Jurkat, Clone E6-1 (cell line): Measurements from ENCODE around the gene SRGAP2C. TPM values are rescaled to one million over a fixed set of nuclear protein-coding genes. Genes with fewer than 3 reads are reported as not detected.
A peak's percentile ranks its signal among the peaks of the same experiment; 100 is the strongest.
"Not testable (repeated sequence)": the region's sequence is repeated elsewhere in the genome, so short reads cannot be mapped to it uniquely, and the experiment has no call there.

Source experiments
- DNase-seq: peaks from one replicate; pipeline ENCODE4 v3.0.0-alpha.2; 2011; ENCODE audit warnings: low read depth, low spot score
- H3K4me3 ChIP-seq: 2 replicates; pipeline ENCODE4 v1.5.1; 2011; ENCODE audit warnings: mild to moderate bottlenecking, low read length, control low read depth, moderate library complexity
- polyA plus RNA-seq: library from polyadenylated mRNA; unstranded; fragments of >200 nt; gene quantifications from one replicate; pipeline ENCODE4 v1.2.1, GENCODE V29; 2012; ENCODE audit warnings: missing spikeins; ENCODE audit not compliant: insufficient read length, insufficient read depth

The SRGAP2C gene
- polyA plus RNA-seq = 3.3 TPM

GRCh38 chr1:121184290-121185127 lies at the start of gene SRGAP2C, which contains the start of gene FAM72B:
Gene SRGAP2C, plus strand, starts transcription at chr1:121184975. Its CDS starts 2,472 bp downstream, at chr1:121187447.
Gene FAM72B, minus strand, starts transcription at chr1:121184340. Its CDS starts 851 bp downstream, at chr1:121183489.
- DNase-seq = peak; percentile 98
- H3K4me3 ChIP-seq = peak within 1 kb of the TSS; percentile 50

DNA sequence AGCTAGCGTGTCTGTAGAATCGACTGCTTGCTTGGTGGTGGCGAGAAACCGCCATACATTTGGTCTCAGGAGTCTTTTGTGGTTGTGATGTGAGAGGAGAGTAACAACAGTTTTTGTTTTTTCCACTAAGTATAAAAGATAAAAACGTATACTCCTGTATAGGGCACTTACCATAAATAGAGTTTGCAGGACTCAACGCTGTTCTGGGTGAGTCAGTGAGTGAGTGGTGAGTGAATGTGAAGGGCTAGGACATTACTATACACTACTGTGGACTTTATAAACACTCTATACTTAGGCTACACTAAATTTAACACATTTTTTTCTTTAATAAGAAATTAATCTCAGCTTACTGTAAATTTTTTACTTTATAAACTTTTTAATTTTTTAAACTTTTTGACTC lies 44.4 kb upstream of the SRGAP2C start:
- H3K4me3 ChIP-seq, DNase-seq: not testable (repeated sequence)

DNA sequence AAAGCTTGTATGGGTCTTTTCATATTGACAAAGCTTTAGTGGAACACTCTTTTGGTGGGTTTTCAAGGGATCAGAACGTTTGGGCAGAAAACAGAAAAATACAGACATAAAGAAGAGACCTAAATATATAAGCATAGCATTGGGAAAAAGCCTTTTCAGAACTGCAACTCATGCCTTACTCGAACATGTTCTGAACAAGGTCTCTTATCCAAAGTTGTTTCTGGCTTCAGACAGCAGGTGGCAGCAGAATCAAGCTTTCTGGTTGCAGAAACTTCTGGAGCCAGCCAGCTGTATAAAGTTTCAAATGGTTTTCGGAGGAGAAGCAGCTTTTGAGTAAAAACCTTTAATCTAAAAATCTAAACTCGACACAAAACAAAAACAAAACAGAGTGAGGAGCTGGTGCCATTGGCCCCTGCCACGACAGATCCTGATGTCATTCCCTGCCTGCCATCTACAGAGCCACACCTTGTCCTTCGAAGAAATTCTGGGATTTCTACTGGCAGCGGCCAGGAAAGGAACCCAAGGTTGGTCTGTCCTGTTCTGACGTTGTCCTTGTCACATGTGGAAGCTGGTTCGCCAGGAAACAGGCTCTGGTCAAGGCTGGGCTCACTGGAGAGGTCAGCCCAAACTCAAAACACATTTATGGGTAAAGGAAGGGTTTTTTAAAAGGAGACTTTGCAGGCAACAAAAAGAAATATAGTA lies 36.1 kb upstream of the SRGAP2C start:
- DNase-seq, H3K4me3 ChIP-seq: not testable (repeated sequence)

GRCh38 chr1:121151294-121151693 lies 33.5 kb upstream of the SRGAP2C start:
- DNase-seq = not testable (repeated sequence)

GRCh38 chr1:121152788-121153187 lies 32.0 kb upstream of the SRGAP2C start:
- H3K4me3 ChIP-seq, DNase-seq: not testable (repeated sequence)

More at GRCh38 chr1:121151294-121151693, 33.5 kb upstream of the SRGAP2C start:
- H3K4me3 ChIP-seq = not testable (repeated sequence)

DNA sequence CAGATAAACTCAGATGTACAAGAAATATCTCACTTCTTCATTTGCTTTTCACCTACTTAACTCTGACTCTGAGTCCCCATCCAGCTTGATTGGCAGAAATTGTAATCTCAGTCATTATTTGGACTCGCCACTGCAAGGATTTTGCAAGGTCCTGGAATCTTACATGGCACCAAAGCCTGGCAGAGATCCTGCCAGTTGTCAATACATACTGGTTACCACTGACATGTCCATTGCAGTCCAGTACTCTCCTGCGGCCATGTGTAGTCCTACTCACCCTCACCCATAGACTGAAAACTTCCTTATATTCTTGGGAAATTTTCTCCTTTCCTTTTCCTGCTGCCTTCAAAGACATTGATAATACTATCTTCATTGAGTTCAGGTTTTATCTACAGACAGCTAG lies 30.0 kb upstream of the SRGAP2C start:
- H3K4me3 ChIP-seq, DNase-seq: not testable (repeated sequence)

DNA sequence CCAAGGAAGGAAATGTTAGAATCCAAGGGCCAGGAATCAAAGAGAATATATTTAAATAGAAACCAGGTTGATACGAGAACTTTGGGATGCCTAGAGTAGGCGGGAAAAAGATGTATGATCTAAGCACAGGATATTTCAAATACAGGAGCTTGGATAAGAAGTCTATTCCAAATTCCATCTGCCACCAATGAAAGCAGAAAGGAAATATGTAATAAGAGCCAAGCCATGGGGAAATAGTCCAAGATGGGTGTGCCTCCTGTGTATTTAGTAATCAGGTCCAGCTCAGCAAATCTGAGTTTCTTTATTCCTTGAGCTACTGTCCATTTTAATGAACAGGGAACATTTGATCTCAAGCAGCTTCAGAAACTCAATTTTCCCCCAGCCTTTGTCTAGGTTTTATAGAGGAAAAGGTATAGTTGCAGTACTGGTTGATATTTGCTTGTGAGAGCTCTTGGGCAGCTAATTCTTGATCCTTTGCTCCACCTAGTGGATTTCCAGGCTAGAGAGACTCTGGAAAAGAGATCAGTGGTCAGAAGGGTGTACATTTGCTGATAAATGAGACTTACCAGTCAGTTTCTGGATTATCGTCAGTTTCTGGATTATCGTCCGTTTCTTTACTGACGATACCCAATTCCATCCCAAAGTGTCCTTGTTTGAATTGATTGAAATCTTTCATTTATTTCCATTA lies 29.0 kb upstream of the SRGAP2C start:
- H3K4me3 ChIP-seq, DNase-seq: not testable (repeated sequence)

DNA sequence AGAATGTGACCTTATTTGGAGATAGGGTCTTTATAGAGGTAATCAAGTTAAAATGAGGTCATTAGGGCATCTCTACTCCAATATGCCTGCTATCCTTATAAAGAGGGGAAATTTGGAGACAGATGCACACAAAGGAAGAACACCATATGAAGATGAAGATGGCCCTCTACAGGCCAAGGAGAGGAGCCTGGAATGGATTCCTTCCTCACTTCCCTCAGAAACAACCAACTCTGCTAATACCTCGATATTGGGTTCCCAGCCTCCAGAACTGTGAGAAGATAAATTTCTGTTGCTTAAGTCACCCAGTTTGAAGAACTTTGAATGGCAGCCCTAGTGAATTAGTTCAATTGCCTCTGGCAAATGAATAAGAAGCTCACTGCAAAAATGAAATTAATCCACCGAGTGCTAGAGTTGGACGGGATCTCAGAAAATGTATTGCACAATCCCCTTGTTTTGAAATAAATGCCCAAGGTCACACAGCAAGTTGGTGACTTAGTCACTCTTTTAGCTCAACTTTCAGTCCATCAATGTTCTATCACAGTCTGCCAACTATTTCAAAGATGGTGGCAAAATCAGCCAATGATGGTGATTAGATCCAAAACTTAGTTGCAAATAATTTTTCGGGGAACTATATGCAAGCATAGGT lies 27.7 kb upstream of the SRGAP2C start:
- H3K4me3 ChIP-seq, DNase-seq: not testable (repeated sequence)

DNA sequence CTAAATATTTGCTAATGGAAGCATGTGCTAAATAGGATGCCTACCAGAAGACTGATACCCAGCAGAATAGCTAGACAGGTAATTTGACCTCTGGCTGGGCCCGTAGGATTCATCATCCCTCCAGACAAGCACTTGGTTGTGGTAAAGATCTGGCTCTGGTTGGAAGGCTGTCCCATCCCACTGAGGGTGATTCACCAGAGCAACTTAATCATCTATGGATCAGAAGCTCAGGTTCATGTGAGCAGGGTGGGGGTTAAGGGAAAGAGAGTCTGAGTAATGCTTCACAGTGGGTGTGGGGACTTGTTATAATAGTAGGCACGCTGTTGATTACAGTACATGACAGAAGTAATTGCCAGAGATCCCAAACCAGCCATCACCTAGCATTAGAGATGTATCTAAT lies 27.2 kb upstream of the SRGAP2C start:
- not testable (repeated sequence) for DNase-seq, H3K4me3 ChIP-seq

- not testable (repeated sequence) for DNase-seq, H3K4me3 ChIP-seq
These were observed 24.7 kb upstream of the SRGAP2C start for GRCh38 chr1:121160118-121160517.

GRCh38 chr1:121161199-121161901 lies 23.4 kb upstream of the SRGAP2C start:
- H3K4me3 ChIP-seq, DNase-seq: not testable (repeated sequence)

DNA sequence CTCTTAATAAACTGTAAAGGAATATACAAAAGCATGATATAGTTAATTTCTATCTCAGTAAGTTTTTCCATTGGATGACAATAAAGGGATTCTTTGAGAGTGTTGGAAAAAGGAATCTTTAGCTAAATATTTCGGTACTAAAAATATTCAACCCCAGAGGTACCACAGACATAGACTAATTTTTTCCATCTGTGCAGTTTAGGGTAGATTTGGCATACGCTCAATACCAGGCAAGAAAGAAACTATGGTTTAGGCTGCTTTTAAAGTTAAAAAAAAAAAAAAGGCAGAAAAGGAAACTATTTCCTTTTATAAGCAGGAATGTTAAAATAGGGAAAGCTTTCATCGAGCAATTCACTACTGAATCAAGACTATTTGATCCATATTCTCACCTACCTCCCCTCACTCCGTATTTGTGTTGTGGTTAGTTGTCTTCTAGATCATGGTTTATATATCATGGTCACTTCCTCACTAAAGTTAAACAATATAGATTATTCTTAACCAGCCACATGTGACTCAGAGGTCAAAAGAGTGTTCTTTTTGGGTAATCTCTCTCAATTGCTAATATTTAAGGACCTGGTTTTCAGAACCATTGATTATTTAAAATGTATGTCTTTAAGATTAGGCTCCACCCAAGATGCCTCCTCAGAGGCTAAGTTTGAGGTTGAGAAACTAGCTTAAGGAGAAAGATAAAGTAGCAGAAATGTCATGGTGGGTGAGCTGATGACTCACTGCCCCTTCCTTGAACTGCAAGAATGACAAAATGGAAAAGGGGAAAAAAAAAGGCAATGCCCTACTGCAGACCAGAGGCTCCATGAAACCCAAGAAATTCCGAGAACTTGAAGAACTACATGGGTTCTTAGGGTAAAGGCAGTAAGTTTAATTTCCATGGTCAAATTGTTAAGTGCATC lies 20.7 kb upstream of the SRGAP2C start:
- not testable (repeated sequence) for H3K4me3 ChIP-seq, DNase-seq

DNA sequence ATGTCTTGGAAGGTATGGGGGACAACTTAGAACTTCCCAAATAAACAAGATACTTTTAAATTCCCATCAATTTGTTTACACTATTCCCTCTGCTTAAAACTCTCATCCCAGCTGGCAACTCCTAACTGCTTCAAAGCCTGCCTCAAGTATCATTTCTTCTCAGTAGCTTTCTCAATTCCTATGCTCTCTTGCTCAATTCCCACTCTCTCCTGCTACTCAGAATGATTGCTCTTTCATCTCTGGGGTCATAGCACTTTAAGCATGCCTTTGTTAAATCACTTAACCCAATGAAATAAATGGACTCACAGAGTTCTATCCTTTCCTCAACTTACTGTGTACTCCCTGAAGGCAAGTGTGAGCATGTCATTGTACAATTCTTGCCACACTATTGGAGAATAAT lies 19.5 kb upstream of the SRGAP2C start:
- not testable (repeated sequence) for H3K4me3 ChIP-seq, DNase-seq

DNA sequence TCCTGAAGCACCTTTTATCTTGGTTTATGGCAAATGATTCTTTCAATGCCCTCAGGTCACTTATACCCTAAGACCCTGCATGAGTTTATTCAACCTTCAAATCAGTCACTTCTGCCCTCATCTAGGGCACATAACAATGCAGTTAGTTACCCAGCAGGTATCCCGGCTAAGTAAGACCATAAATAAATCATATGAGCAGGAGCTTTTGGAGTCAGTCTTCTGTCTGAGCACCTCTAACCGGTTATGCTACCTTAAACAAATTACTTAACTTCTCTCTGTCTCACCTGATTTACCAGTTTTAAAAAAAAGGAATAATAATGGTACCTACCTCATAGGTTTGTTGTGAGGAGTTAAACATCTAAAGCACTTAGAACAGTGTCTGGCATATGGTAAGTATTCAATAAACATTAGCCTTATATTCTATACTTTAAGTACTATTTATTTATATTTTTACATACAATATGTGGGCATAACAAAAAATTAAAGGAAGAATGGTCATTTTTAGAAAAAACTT lies 17.5 kb upstream of the SRGAP2C start:
- not testable (repeated sequence) for H3K4me3 ChIP-seq, DNase-seq

DNA sequence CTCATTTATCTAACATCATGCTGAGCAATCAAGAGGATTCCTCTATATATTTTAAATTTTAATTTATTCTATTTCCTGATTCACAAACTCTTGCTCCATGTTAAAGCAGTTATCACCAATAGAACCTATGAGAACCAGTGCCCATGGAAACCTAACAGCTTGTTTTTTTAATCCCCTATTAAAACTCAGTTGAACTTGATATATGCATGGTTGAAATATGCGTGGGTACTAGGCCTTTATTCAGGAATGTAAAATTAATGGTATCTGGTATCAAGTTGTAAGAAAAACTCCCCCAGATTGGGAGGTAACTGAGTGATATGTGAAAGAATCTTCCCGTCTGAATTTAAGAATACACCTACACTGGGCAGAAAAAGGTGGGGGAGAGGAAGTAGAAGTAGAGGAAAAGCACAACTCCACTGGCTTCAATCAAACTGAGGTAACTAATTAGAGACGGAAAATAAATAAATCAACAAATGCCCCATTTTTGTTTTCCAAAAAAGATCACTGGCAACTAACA lies 16.6 kb upstream of the SRGAP2C start:
- not testable (repeated sequence) for DNase-seq, H3K4me3 ChIP-seq

DNA sequence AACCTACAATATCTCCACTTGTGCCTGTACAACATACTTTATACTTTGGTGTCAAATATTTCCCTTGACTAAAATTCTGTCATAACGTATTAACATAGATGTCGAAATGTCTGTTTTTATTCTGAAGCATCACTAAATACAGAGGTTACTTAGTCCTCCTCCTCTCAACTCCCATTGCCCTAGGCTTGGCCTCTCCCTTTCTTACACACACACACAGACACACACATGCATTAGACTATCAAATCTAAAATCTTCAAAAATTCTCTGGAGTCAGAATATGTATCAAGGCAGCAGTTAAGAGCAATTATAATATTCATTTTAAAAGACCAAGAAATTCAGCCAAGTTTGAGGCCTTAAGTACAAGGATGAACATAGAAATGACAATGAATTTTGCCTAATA lies 8.1 kb upstream of the SRGAP2C start:
- not testable (repeated sequence) for DNase-seq, H3K4me3 ChIP-seq

- H3K4me3 ChIP-seq, DNase-seq: not testable (repeated sequence)
These were observed 6.6 kb upstream of the SRGAP2C start for GRCh38 chr1:121178197-121178596.
